RWPE2 (cell line): ENCODE results near the gene TRIM31.

Source experiments
- ATAC-seq: fragments of 200-7000 bp; cut with Tn5 transposase; 3 replicates; pipeline ENCODE4 v1.9.1; 2021; ENCODE audit warnings: low read depth
- DNase-seq: peaks from one replicate; pipeline ENCODE4 v3.0.0-alpha.2; 2020; ENCODE audit warnings: low spot score
- H3K27ac ChIP-seq: fragments of 450-650 bp; 2 replicates; pipeline ENCODE4 v1.5.1; 2017; ENCODE audit warnings: mild to moderate bottlenecking; ENCODE audit not compliant: poor library complexity, severe bottlenecking
- H3K27me3 ChIP-seq: fragments of 250-450 bp; sonication (Bioruptor Pico); 2 replicates; pipeline ENCODE4 v1.5.1; 2021; ENCODE audit warnings: mild to moderate bottlenecking, moderate library complexity; ENCODE audit not compliant: insufficient read depth, poor library complexity, severe bottlenecking
- H3K36me3 ChIP-seq: fragments of 250-450 bp; sonication (Bioruptor Pico); 2 replicates; pipeline ENCODE4 v1.5.1; 2020; ENCODE audit warnings: low read depth, mild to moderate bottlenecking, moderate library complexity
- H3K4me1 ChIP-seq: fragments of 250-450 bp; sonication (Bioruptor Pico); 2 replicates; pipeline ENCODE4 v1.5.1; 2021; ENCODE audit warnings: mild to moderate bottlenecking, moderate library complexity; ENCODE audit not compliant: insufficient read depth, poor library complexity, severe bottlenecking
- H3K4me3 ChIP-seq: fragments of 250-450 bp; sonication (Bioruptor Pico); 2 replicates; pipeline ENCODE4 v1.5.1; 2021; ENCODE audit warnings: mild to moderate bottlenecking, moderate library complexity; ENCODE audit not compliant: severe bottlenecking
- H3K9me3 ChIP-seq: fragments of 250-450 bp; sonication (Bioruptor Pico); 2 replicates; pipeline ENCODE4 v1.5.1; 2021; ENCODE audit warnings: mild to moderate bottlenecking, moderate library complexity; ENCODE audit not compliant: severe bottlenecking
- CTCF ChIP-seq: fragments of 450-650 bp; IDR thresholded peaks from one replicate; pipeline ENCODE4 v1.5.1; 2017; ENCODE audit warnings: mild to moderate bottlenecking, moderate library complexity; ENCODE audit not compliant: poor library complexity, severe bottlenecking

TRIM31 gene

GRCh38 chr6:30158475-30159040 is 45.7 kb upstream of the TRIM31 start:
- Histone ChIP-seq H3K9me3 (no peaks in the 10 kb centered on the region), H3K27me3 (no peaks in the 10 kb centered on the region), H3K27ac (no peak overlapping the region), H3K4me3 (no peak overlapping the region), H3K4me1 (peaks cover 28% of the 10 kb centered on the region), H3K36me3 (no peaks in the 10 kb centered on the region)
- ATAC-seq (no peak), DNase-seq (no peak)
- TF ChIP-seq CTCF = no peak

- no peak for TF ChIP-seq CTCF
- ATAC-seq (no peak), DNase-seq (no peak)
- no peak overlapping the region for H3K4me3 ChIP-seq
- H3K27ac ChIP-seq = no peak overlapping the region
- H3K36me3 ChIP-seq = no peaks in the 10 kb centered on the region
- peaks cover 25% of the 10 kb centered on the region for H3K4me1 ChIP-seq
- no peaks in the 10 kb centered on the region for H3K27me3 ChIP-seq
- no peaks in the 10 kb centered on the region for H3K9me3 ChIP-seq
These were observed 45.1 kb upstream of the TRIM31 start for GRCh38 chr6:30157999-30158398.

GRCh38 chr6:30157581-30157980 is 44.7 kb upstream of the TRIM31 start:
- no peak for TF ChIP-seq CTCF
- Histone ChIP-seq H3K9me3 (no peaks in the 10 kb centered on the region), H3K36me3 (no peaks in the 10 kb centered on the region), H3K4me3 (no peak overlapping the region), H3K27me3 (no peaks in the 10 kb centered on the region), H3K27ac (no peak overlapping the region), H3K4me1 (peaks cover 23% of the 10 kb centered on the region)
- no peak for DNase-seq
- no peak for ATAC-seq

- no peak for TF ChIP-seq CTCF
- no peak for DNase-seq
- no peaks in the 10 kb centered on the region for H3K36me3 ChIP-seq
These were observed 43.9 kb upstream of the TRIM31 start for GRCh38 chr6:30156774-30157173.

GRCh38 chr6:30156262-30156599 is 43.3 kb upstream of the TRIM31 start:
- no peak overlapping the region for H3K4me3 ChIP-seq
- no peak for DNase-seq
- peaks cover 23% of the 10 kb centered on the region for H3K4me1 ChIP-seq
- no peaks in the 10 kb centered on the region for H3K9me3 ChIP-seq
- H3K27me3 ChIP-seq = no peaks in the 10 kb centered on the region
- H3K36me3 ChIP-seq = no peaks in the 10 kb centered on the region
- no peak for TF ChIP-seq CTCF
- peak; percentile 68 for ATAC-seq
- peak overlapping the region; percentile 59 for H3K27ac ChIP-seq

More at GRCh38 chr6:30156774-30157173, 43.9 kb upstream of the TRIM31 start:
- ATAC-seq = no peak
- H3K27me3 ChIP-seq = no peaks in the 10 kb centered on the region
- H3K27ac ChIP-seq = peak overlapping the region; percentile 59
- no peaks in the 10 kb centered on the region for H3K9me3 ChIP-seq
- H3K4me3 ChIP-seq = no peak overlapping the region
- peaks cover 23% of the 10 kb centered on the region for H3K4me1 ChIP-seq
